IMR-90 (cell line): ENCODE measurements around the gene PP2D1.

ENCODE experiments used
- MAFK ChIP-seq: IDR thresholded peaks from 2 replicates; pipeline ENCODE4 v1.6.1; 2012; ENCODE audit warnings: low read depth, low read length, improper control_type of control experiment
- TF ChIP-seq, protein P1 (sequence below): conservative IDR thresholded peaks from 2 replicates; pipeline ENCODE4 v1.5.1; 2012; ENCODE audit warnings: mild to moderate bottlenecking, low read depth, low read length, improper control_type of control experiment

- no peak for TF ChIP-seq MAFK
- TF ChIP-seq, protein P1, sequence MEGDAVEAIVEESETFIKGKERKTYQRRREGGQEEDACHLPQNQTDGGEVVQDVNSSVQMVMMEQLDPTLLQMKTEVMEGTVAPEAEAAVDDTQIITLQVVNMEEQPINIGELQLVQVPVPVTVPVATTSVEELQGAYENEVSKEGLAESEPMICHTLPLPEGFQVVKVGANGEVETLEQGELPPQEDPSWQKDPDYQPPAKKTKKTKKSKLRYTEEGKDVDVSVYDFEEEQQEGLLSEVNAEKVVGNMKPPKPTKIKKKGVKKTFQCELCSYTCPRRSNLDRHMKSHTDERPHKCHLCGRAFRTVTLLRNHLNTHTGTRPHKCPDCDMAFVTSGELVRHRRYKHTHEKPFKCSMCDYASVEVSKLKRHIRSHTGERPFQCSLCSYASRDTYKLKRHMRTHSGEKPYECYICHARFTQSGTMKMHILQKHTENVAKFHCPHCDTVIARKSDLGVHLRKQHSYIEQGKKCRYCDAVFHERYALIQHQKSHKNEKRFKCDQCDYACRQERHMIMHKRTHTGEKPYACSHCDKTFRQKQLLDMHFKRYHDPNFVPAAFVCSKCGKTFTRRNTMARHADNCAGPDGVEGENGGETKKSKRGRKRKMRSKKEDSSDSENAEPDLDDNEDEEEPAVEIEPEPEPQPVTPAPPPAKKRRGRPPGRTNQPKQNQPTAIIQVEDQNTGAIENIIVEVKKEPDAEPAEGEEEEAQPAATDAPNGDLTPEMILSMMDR: no peak
Observed at GRCh38 chr3:20043825-20044224, 31.8 kb upstream of the PP2D1 start.
